OCI-M2 (cell line): ENCODE data around the gene SF1.

Experiments used
- DNase-seq: peaks from one replicate; lab custom pipeline; 2025; ENCODE audit not compliant: unreplicated experiment; lab: John Stamatoyannopoulos, UW

Gene SF1

DNA sequence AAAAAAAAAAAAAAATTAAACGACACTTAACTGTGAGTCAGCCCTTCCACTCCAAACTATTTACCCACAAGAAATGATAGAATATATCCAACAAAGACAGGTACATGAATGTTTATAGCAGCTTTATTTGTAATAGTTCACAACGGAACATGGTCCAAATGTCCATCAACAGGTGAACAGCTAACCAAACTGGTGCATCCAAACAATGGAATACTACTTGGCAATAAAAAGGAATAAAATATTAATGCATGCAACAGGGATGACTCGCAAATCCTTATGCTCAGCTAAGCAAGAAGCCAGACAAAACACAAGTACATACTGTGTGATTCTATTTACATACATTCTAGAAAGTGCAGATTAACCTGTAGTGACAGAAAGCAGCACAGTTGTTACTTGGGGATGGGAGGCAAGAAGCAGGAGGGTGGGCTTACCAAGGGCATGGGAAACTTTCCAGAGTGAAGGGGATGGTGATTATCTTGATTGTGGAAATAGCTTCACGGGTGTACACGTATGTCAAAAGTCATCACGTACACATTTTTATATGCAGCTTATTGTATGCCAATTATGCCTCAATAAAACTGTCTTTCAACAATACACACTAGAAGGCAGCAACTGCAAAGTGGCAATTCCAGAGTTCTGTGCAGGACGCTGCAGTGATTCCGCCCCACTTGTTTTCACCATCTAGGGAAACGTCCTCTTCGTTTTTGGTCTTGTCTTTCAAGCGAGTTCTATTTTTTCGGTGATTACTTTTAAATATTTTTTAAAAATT lies 6.7 kb upstream of the SF1 start:
- DNase-seq = no peak

DNA sequence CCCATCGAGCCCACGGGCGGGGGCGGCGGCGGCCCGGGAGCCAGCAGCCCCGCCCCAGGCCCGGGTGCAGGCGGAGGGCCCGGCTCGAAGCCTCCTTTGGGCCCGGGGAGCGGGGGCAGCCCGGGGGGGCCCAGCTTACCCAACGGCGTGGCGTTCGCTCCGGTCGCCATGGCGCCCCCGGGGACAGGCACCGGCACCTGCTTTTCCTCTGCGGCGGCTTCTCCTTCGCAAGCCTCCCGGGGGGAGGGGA lies 194 bp downstream of the SF1 start:
- no peak for DNase-seq

DNA sequence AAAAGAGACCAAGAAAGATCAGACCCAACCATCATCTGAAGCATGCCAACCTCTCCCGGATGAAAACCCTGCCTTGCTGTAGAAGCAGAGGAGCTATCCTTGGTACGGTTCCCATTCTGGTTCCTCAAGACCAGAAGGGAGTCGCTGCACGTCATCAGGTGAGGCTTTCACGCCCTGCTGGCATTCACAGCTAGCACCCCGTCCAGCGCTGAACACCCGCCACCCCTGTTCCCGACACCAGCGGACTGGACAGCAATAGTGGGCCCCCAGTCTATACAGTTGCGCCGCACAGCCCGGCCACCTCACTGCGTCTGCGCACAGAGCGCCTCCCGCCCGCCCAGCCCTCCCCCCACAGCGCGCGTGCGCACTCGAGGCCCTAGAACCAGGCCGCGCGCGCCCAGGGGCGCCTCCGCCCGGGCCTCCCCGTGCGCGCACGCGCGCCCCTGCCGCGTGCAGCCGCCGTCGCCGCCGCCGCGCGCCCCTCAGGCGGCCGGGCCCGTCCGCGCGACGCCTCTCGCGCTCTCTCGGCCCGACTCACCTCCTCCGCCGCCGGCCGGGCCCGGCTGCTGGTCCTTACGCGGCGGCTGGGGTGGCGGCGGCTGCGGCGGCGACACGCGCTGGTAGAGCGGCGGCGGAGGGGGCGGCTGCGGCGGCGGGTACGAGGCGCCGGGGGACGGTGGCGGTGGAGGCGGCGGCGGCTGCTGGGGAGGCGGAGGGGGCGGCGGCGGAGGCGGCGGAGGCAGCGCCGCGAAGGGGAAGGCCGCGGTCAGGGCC lies 706 bp downstream of the SF1 start:
- no peak for DNase-seq

DNA sequence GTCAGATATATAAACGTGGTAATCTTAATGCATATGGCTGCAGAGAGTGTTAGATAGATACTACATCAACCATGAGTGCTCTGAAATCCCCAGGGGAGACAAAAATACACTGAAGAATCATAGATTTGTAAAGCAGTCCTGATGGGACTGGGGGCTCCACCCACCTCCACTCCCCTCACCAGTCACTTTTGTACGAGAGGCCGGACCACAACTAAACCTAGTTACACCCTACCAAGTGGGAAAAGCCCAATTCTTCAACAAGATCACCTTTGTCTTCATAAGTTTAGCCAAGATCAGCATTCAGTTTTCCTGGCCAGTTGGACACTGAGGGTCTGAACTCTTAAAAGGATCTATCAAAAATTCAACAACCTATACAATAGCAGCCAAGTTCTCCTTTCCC lies 1.5 kb downstream of the SF1 start:
- DNase-seq = no peak

DNA sequence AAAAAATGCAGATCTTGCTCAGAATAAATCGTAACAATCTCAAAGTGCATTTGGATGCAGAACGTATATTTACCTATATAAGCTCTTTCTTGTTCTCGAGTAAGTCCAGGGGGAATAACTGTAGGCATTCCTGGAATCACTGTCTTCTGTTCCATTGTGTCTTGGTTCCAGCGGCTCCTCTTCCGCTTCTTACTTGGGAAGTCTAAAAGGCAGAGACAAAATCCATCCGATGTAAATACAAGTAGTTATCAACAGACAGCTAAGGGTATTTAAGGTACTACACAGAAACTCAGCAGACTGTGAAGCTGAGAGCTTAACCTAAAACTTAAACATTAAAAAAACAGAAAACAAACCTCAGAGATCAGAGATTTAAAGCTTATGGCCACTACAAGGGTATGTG lies 1.9 kb downstream of the SF1 start:
- no peak for DNase-seq

DNA sequence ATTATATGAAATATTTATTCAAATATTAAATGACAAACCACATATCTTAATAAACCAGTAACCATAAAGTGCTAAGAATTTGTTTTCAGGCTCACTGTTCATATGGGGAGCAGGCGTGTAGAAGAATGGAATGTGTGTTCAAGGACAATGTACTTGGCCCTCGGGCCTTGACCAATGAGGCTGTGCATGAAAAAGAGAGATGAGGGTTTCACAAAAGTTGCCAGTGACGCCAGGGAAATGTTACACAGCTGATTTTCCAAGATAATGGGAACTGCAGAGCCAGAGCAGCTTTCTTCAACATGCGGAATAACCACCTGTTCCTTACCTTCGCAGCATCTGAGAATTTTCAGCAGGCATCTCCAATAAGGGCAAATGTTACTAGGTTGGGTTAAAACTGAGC lies 4.2 kb downstream of the SF1 start:
- no peak for DNase-seq

DNA sequence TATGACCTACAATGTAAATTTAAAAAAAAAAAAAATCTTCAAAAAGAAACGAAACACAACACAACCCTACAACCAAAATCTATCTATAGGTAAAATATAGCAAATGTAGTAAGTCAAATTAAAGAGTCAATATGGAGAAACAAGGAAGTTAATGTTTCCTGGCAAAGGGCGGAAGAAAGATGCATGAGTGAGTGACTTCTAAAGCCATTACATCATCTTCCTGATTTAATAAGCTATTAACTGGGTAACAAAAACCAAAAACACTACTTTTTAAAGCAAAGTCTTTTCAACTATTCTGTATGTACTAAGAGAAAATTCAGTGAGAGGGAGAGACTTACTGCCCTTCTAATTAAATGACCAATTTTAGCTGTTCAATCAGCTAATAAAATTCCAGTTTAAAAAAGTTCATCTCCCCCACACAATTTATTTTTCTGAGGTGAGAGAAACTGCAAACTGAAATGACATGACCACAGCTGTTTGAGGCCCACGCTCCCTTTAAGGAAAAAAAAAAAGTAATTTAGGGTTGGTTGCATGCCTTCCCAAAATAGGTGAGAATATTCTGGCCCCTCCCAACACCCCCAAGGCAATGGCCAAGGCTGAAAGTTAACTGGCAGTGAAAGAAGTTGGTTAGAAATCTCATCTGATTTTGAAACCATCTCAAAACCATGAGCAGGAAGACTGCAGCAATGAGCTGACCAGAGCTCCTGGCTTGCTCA lies 5.9 kb downstream of the SF1 start:
- no peak for DNase-seq

DNA sequence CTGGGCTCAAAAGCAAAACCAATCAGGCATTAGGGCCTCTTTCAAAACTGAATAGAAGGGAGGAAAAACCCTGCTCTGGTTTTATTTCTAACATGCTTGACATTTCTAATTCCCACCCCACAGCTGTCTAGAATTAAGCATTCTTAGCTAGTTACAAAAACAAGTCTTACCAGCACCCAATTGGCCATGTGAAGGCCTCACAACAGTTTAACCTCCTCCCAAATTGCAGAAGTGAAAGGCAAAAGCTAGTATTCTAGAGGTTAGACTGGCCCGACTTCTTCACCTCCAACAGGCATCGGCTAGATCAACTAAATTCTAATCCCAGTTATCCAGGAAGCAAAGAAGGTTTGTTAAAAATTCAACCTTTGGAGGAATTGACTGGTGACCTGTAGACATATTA lies 6.5 kb downstream of the SF1 start:
- DNase-seq = no peak

DNA sequence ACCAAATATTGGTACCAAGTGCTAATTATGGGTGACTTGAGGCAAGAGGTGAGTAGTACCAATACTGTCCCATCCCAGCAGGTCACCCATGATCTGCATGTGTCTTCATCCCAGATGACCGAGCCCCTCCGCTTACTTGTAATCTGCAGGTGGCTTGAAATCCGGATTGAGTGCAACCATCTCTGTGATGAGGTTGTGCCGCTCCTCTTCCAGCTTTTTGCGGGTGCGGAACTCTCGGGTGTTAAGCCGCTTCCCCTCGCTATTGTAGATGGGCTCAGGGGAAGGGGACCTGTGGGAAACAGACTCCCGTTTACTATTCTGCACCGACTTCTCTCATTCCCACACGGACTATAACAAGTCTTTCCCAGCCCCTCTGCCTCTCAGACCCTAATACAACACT lies 8.2 kb downstream of the SF1 start:
- no peak for DNase-seq

DNA sequence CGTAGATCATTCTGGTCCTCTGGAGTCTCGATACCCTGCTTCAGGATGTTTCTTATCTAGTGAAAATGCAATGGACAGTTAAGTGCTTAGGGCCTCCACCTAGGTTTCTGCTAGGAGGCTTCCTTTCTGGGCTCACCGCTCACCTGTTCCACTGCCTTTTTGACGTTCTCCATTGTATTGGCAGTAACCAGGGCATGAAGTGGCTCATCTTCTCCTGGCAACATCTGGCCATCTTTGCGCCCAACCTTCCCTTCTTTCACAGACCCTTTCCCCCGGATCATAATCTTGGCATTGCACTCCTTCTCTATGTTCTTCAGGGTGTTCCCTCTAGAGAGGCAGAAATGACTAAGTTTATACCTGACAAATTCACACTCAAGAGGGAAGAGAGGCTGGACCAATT lies 9.1 kb downstream of the SF1 start:
- DNase-seq = no peak

DNA sequence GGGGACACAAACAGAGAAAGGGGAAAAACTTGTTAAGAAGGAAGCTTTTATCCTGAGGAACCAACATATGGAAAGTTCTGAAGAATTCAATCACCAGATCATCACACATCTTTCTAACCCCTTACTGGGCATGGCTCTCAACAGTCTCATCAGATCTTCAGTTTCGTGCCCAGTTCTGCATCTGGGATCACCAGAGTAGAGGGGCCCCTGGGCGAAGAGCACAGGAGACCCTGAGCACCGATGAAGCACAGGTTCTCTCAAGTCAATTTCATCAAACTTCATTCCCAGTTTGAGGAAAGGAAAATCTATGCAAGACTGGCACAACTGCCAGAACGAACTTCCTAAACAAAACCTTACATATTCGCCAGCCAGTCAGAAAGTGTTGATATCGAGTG lies 10.0 kb downstream of the SF1 start:
- DNase-seq = no peak

DNA sequence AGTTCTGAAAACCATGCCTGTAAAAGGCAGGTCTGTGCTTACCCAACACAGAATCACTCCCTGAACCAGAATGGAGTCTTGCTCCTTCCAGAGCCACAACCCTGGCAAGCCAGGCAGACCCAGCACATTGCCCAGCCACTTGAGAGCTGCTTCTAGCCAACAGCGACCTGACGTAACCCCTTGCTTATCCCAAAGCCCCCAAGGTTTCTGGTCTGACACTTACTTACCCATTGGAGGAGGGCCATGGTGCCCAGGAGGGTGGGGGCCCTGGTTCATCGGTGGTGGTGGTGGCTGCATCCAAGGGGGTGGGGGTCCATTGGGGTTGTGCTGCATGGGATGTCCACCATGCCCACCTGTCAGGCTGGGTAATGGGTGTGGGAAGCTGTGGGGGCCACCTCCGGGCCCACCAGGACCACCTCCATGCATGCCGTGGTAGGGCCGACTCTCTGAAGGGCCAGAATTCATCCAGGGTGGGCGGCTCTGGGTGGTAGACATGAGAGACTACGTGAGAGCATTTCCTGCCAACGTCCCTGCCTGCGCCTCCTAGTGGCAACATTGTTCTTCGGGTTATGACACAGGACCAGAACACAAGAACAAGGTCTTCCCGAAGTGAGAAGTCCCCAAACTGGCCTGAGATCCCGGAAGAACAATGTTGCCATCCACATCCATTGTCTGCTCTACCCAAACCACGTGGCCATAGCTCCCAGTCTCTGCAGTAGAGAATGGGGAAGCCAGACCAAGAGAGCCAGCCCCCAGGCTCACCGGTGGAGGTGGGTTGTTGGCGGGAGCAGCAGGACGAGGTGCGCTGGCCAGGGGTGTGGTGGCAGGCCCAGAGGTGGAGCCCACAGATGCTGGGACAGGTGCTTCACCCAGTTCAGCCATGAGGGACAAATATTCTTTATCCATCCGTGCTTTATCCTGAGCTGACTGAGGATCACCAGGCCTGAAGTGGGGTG lies 10.7 kb downstream of the SF1 start:
- no peak for DNase-seq

DNA sequence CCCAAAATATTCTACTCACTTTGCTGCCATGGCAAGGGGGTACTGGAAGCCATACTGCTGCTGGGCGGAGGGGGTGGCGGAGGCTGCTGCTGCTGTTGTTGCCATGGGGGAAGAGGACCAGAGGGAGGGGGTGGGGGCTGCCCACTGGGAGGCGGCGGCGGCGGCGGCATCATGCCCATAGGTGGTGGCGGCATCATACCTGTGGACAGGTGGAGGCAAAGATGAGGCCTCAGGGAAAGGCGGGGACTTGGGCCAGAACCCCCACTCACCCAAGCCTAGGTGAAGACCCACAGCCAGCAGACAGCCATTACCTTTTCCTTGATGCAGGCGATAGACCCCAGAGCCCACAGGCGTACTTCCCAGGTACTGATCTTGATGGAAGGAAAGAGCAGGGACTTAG lies 11.5 kb downstream of the SF1 start:
- DNase-seq = no peak

DNA sequence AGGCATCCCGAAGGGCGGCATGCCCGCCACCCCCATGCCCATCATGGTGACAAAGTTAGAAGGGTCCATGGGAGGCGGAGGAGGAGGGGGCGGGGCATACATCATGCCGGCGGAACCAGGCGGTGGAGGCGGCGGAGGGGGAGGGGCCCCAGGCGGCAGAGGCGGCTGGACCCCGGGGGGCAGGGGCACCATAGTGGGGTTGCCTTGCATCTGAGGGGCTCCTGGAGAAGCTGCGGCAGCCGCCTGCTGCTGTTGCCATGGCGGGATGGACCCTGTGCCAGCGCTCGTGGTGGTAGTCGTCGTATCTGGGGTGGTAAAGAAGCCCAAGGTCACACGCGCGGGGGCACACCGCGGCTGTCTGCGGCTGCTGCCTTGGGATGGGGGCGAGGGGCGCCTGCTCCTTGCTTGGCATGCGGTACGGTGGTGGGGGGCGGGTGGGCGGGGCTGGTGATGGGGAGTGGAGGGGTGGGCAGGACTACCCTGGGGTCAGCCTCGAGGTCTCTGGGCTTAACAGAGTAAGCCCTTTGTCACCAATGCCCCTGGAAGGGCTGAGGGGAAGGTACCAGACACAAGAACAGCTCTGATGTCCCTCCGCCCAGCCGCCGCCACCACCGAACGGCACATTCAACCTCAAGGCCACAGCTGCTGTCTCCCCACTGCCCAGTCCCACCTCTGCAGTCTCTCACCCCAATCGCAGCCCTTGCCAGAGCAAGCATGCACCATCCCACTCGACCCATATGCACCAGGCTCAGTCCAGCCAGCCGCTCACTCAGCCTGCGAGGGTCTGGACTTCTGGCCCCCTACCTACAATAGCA lies 12.3 kb downstream of the SF1 start:
- DNase-seq = no peak

DNA sequence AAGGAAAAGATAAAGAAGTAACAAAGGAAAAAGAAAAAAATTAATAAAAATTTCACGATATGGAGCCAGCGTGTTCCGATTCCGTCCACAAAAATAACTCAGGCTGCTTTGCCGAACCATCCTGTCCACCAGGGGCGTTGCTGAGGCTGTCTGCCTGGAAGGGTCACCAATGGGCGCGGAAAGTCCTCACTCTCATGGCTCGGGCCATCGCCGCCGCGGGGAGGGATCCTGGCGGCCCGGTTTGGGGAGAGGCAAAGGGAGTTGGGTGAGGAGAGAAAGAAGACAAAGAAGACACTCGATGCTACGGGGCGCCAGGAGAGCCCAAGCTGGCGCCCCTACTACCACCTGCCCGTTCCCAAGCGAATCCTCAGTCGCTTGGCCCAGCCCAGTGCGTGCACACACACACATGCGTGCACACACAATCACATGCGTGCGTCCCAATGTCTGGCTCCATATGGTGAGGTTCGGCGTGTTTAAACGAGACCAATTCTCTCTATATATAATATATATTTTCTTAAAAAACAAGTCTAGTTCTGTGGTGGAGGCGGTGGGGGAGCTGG lies 13.0 kb downstream of the SF1 start:
- DNase-seq = no peak

DNA sequence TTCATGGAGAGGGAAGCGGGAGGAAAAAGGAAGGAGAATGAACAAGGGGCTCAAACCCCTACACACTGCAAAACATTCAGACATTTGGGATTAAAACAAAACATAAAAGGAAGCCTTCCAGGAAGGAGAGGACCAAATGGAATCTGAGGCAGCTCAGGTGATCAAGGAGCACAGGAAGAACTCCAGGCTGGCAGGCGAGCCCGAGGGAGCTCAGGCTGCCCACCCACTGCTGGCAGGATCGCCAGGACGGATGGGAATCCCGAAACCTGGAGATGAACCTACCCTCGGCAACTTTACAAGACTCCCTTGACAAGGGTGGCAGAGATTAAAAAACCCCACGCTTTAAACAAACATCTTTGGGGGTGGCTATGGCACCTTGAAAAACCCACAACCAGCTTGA lies 13.6 kb downstream of the SF1 start:
- DNase-seq = no peak

DNA sequence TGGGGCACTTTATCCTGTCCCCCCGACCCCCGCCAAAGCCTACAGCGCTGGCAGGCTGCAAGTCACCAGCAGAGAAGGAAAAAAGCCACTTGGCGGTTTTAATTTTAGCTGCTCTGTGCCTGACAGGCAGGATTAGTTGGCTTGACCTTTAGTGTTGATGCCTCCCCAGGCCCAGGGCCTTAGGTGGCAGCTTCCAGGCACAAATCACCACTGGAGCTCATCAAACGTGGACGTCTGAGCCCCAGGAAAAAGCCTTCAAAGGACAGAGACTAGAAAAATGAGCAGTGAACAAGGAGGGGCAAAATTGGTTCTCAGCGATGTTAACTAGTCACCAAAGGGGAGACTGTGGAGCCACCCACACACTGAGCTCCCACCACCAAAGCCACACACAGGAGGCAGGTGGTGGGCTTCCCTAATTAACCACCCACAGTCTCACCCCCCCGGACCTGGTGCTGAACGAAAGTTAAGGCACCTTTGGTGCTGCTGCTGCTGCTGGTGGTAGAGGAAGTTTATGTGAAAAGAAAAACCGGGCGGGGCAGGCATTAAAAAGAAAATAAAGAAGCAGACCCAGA lies 14.2 kb downstream of the SF1 start:
- DNase-seq = no peak

DNA sequence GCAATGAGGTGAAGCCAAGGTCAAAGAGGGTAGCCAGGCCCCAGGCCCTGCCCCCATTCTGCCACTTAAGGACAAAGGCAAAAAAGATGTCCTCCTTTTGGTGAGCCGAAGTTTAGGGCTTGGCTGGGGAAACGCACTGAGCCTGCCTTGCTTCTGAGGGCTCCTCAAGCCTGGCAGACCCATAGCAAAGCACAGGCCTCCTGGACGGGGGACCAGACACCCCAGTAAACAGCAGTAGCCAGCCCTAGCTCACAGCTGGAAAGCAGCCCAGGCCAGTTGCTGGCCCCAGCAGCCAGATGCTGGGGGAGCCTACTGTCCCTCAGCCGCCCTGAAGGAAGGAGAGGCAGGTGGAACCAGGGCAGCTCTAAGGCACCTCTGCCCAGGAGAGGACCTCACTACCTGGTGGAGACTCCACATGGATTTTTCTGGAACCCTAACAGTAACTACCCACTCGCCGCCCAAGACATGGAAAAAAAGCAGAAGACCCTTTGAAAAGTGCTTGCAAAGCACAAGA lies 14.8 kb downstream of the SF1 start:
- DNase-seq = no peak

DNA sequence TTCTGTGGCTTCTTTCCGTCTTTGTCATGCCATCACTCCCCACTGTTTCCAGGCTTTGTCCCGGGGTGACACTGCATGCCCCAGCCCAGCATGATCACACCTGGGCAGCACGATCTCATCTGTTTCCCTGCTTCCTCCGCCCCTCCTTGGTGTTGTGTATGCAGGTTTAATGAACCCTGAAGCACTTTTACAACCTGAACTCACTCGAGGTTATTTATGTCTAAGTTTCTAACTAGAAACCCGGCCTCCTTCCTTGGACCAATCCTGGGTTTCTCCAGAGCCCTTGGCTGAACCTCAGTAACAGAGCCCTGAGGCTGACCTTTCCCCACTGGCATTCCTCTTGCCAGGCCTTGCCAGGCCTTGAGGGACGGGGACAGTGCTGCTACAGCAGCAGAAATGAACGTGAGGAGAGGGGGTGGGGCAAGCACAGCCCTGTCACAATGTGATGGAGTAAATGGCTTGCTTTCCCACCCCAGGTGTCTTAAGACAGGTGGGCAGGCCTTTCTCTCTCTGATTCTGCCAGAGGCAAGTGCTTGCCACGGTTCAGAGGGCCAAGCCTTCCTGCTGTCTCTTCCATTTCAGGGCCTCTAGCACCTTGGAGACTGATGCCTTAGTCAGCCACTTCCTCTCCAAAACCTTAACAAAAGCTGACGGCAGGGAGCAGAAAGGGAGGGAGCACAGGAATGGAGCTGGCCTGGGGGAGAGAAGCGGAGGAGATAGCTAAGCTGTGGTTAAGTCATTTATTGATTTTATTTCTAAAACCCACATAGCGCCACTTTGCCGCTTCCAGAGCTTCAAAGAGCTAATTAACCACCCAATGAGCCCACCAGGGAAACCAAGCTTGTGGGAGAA lies 15.4 kb downstream of the SF1 start:
- no peak for DNase-seq
